ENCODE data around the gene HSP90AA1.
"Not testable (repeated sequence)": the region's sequence is repeated elsewhere in the genome, so short reads cannot be mapped to it uniquely, and the experiment has no call there.

HSP90AA1 gene

GRCh38 chr14:102078831-102079699 lies 7.8 kb downstream of the HSP90AA1 start:
- H3K9me3 Mint-ChIP-seq: no peaks in the 10 kb centered on the region
- no peaks in the 10 kb centered on the region for H3K27me3 Mint-ChIP-seq (ENCODE audit: low read depth)
- no peak overlapping the region for H3K27ac Mint-ChIP-seq
- H3K4me3 Mint-ChIP-seq: no peak overlapping the region
- H3K4me1 Mint-ChIP-seq: peaks cover 21% of the 10 kb centered on the region
- H3K36me3 Mint-ChIP-seq (ENCODE audit: low read depth): peaks cover 66% of the 10 kb centered on the region
- TF ChIP-seq, protein P1, sequence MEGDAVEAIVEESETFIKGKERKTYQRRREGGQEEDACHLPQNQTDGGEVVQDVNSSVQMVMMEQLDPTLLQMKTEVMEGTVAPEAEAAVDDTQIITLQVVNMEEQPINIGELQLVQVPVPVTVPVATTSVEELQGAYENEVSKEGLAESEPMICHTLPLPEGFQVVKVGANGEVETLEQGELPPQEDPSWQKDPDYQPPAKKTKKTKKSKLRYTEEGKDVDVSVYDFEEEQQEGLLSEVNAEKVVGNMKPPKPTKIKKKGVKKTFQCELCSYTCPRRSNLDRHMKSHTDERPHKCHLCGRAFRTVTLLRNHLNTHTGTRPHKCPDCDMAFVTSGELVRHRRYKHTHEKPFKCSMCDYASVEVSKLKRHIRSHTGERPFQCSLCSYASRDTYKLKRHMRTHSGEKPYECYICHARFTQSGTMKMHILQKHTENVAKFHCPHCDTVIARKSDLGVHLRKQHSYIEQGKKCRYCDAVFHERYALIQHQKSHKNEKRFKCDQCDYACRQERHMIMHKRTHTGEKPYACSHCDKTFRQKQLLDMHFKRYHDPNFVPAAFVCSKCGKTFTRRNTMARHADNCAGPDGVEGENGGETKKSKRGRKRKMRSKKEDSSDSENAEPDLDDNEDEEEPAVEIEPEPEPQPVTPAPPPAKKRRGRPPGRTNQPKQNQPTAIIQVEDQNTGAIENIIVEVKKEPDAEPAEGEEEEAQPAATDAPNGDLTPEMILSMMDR (IDR thresholded peaks at IDR 0.05; ENCODE audit: unreplicated experiment in 3 of 3): no peak

DNA sequence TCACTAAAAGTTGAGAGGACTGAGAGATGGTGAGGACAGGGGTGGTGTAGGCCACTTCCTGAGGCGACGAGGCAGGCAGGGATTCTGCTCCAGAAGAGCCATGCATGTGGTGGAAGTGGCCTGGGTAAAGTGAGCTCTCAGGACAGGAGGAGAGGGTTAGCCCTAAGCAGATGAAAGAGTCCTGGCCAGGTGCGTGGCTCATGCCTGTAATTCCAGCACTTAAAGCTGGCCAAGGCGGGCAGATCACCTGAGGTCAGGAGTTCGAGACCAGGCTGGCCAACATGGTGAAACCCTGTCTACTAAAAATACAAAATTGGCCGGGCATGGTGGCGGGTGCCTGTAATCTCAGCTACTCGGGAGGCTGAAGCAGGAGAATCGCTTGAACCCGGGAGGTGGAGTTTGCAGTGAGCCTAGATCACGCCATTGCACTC lies 8.5 kb downstream of the HSP90AA1 start:
- not testable (repeated sequence) for H3K4me3 Mint-ChIP-seq, H3K9me3 Mint-ChIP-seq
- H3K27ac Mint-ChIP-seq: peak overlapping the region in 1 of 3 experiments; percentile 37

DNA sequence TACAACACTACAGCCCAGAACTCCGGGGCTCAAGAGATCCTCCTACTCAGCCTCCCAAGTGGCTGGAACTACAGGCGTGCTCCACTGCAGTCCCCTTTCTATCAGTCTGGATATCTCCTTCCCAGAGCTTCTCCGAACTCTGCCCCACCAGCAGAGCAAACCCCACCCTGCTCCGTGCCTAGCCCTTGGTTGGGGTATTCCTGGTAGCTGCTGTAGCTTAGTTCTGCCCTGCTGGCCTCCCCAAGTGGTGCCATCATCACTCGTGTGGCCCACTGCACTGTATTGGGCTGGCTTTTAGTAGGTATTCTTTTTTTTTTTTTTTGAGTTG lies 9.5 kb downstream of the HSP90AA1 start:
- Mint-ChIP-seq H3K9me3 (no peaks in the 10 kb centered on the region), H3K36me3 (ENCODE audit: low read depth) (peaks cover 52% of the 10 kb centered on the region), H3K4me1 (peaks cover 7% of the 10 kb centered on the region), H3K27me3 (ENCODE audit: low read depth) (no peaks in the 10 kb centered on the region), H3K4me3 (no peak overlapping the region), H3K27ac (no peak overlapping the region)
- TF ChIP-seq, protein P1 (IDR thresholded peaks at IDR 0.05; ENCODE audit: unreplicated experiment in 3 of 3): no peak

More for the DNA sequence above, 8.5 kb downstream of the HSP90AA1 start:
- H3K27me3 Mint-ChIP-seq (ENCODE audit: low read depth): not testable (repeated sequence)
- H3K4me1 Mint-ChIP-seq: peaks cover 14% of the 10 kb centered on the region
- peaks cover 59% of the 10 kb centered on the region for H3K36me3 Mint-ChIP-seq (ENCODE audit: low read depth)

- Mint-ChIP-seq H3K36me3 (ENCODE audit: low read depth) (peaks cover 30% of the 10 kb centered on the region), H3K4me1 (no peaks in the 10 kb centered on the region), H3K4me3 (no peak overlapping the region), H3K27me3 (ENCODE audit: low read depth) (no peaks in the 10 kb centered on the region), H3K27ac (no peak overlapping the region), H3K9me3 (no peaks in the 10 kb centered on the region)
- TF ChIP-seq, protein P1 (IDR thresholded peaks at IDR 0.05; ENCODE audit: unreplicated experiment in 3 of 3): no peak
Observed at GRCh38 chr14:102075155-102075554, 11.7 kb downstream of the HSP90AA1 start.

- no peak overlapping the region for H3K4me3 Mint-ChIP-seq
Observed at GRCh38 chr14:102074415-102074964, 12.4 kb downstream of the HSP90AA1 start.

GRCh38 chr14:102071283-102071998 lies 15.4 kb downstream of the HSP90AA1 start:
- H3K27me3 Mint-ChIP-seq (ENCODE audit: low read depth): no peaks in the 10 kb centered on the region
- H3K27ac Mint-ChIP-seq: no peak overlapping the region
- H3K36me3 Mint-ChIP-seq (ENCODE audit: low read depth): peaks cover 6% of the 10 kb centered on the region
- H3K4me3 Mint-ChIP-seq: no peak overlapping the region
- TF ChIP-seq, protein P1 (IDR thresholded peaks at IDR 0.05; ENCODE audit: unreplicated experiment in 3 of 3): no peak
- no peaks in the 10 kb centered on the region for H3K4me1 Mint-ChIP-seq
- peaks cover 2% of the 10 kb centered on the region for H3K9me3 Mint-ChIP-seq

More at GRCh38 chr14:102074415-102074964, 12.4 kb downstream of the HSP90AA1 start:
- no peaks in the 10 kb centered on the region for H3K27me3 Mint-ChIP-seq (ENCODE audit: low read depth)
- H3K27ac Mint-ChIP-seq: no peak overlapping the region
- H3K9me3 Mint-ChIP-seq: peaks cover 2% of the 10 kb centered on the region
- TF ChIP-seq, protein P1 (IDR thresholded peaks at IDR 0.05; ENCODE audit: unreplicated experiment in 3 of 3): no peak
- peaks cover 23% of the 10 kb centered on the region for H3K36me3 Mint-ChIP-seq (ENCODE audit: low read depth)
- no peaks in the 10 kb centered on the region for H3K4me1 Mint-ChIP-seq

Measured in nephron (organoid).